A549 (cell line): ENCODE results near the gene SCIN.
"Not testable (repeated sequence)": the region's sequence is repeated elsewhere in the genome, so short reads cannot be mapped to it uniquely, and the experiment has no call there.

Source experiments
- BHLHE40 ChIP-seq: IDR thresholded peaks from 2 replicates; pipeline ENCODE4 v1.6.1; 2012; ENCODE audit warnings: low read depth, low read length, inconsistent platforms
- CBX2 ChIP-seq: fragments of 200-600 bp; sonication (generic); IDR thresholded peaks from 2 replicates; pipeline ENCODE4 v1.6.1; 2016; ENCODE audit warnings: low read depth, mild to moderate bottlenecking, borderline replicate concordance
- CTCF ChIP-seq: fragments of >200 bp; sonication (Bioruptor Twin); formaldehyde crosslinking; IDR thresholded peaks from 3 replicates; pipeline ENCODE4 v1.5.1; 2016
- ELK1 ChIP-seq: fragments of 150-350 bp; IDR thresholded peaks from 2 replicates; pipeline ENCODE4 v1.6.1; 2014; ENCODE audit warnings: low read depth, mild to moderate bottlenecking, low read length
- EP300 ChIP-seq, 2 experiments: fragments of >200 bp; sonication (Bioruptor Twin); formaldehyde crosslinking; IDR thresholded peaks; 2 replicates in 1 of 2; 3 replicates in 1 of 2; pipeline ENCODE4 v1.6.1; 2016 to 2017
- ESRRA ChIP-seq: fragments of 150-350 bp; IDR thresholded peaks from 2 replicates; pipeline ENCODE4 v1.6.1; 2014; ENCODE audit warnings: mild to moderate bottlenecking, low read length, borderline replicate concordance
- GATA3 ChIP-seq: IDR thresholded peaks from 2 replicates; pipeline ENCODE4 v1.6.1; 2012; ENCODE audit warnings: borderline replicate concordance
- KDM5A ChIP-seq: fragments of 200-600 bp; sonication (generic); IDR thresholded peaks from 2 replicates; pipeline ENCODE4 v1.6.1; 2016; ENCODE audit warnings: antibody characterized with exemption, mild to moderate bottlenecking
- MAFK ChIP-seq: fragments of 450-650 bp; IDR thresholded peaks from 2 replicates; pipeline ENCODE4 v1.6.1; 2014; ENCODE audit not compliant: partially characterized antibody
- NFE2L2 ChIP-seq: fragments of 150-350 bp; conservative IDR thresholded peaks from 2 replicates; pipeline ENCODE4 v1.6.1; 2014; ENCODE audit warnings: low read length
- POLR2A ChIP-seq: IDR thresholded peaks from 2 replicates; pipeline ENCODE4 v1.6.1; 2012; ENCODE audit warnings: mild to moderate bottlenecking, low read length
- SREBF2 ChIP-seq: fragments of 450-650 bp; IDR thresholded peaks from 2 replicates; pipeline ENCODE4 v1.6.1; 2014; ENCODE audit warnings: mild to moderate bottlenecking, moderate library complexity
- ZNF302 ChIP-seq: fragments of 250-450 bp; sonication (Bioruptor Pico); IDR thresholded peaks from 2 replicates; pipeline ENCODE4 v1.9.0; 2021; ENCODE audit warnings: inconsistent platforms, mild to moderate bottlenecking, moderate library complexity

DNA sequence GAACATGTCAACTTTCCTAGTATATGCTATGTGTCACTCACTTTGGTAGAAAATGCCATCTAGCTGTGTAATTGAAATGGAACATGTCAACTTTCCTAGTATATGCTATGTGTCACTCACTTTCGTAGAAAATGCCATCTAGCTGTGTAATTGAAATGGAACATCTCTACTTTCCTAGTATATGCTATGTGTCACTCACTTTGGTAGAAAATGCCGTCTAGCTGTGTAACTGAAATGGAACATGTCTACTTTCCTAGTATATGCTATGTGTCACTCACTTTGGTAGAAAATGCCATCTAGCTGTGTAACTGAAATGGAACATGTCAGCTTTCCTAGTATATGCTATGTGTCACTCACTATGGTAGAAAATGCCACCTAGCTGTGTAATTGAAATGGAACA, 43.8 kb upstream of the SCIN start:
- TF ChIP-seq BHLHE40; EP300 (IDR thresholded peaks at IDR 0.05); CTCF; POLR2A; ESRRA; ELK1; CBX2; GATA3; ZNF302 (CRISPR knock-in tag); MAFK; NFE2L2; KDM5A; SREBF2: not testable (repeated sequence)
